HCT116 (cell line): ENCODE measurements around the gene MTUS2.

Source experiments
- EGR1 ChIP-seq: IDR thresholded peaks from 2 replicates; pipeline ENCODE4 v1.6.1; 2012; ENCODE audit warnings: low read depth
- EZH2 ChIP-seq: fragments of 200-600 bp; sonication (generic); IDR thresholded peaks from 2 replicates; pipeline ENCODE4 v1.6.1; 2017; ENCODE audit warnings: antibody characterized with exemption, mixed run types
- POLR2A ChIP-seq: IDR thresholded peaks from 2 replicates; pipeline ENCODE4 v1.7.0; 2011; ENCODE audit warnings: borderline replicate concordance; ENCODE audit not compliant: insufficient read depth, insufficient read length; ENCODE audit errors: extremely low read depth
- POLR2AphosphoS5 ChIP-seq: IDR thresholded peaks from 2 replicates; pipeline ENCODE4 v1.6.1; 2011; ENCODE audit warnings: mild to moderate bottlenecking, low read depth, low read length, moderate library complexity
- ZNF274 ChIP-seq: fragments of 200-500 bp; sonication (Bioruptor generic); IDR thresholded peaks from 2 replicates; pipeline ENCODE4 v1.6.1; 2014; ENCODE audit warnings: mild to moderate bottlenecking, low read depth, low read length, inconsistent platforms
- TF ChIP-seq, protein P1 (sequence below): IDR thresholded peaks from 2 replicates; pipeline ENCODE4 v1.6.1; 2012
- TF ChIP-seq, protein P2 (sequence below): IDR thresholded peaks from 2 replicates; pipeline ENCODE4 v1.6.1; 2012; ENCODE audit warnings: low read depth
- TF ChIP-seq, protein P3 (sequence below), 3 experiments: fragments of 200-600 bp in 1 of 3; sonication (generic) in 1 of 3; IDR thresholded peaks in 2 of 3; conservative IDR thresholded peaks in 1 of 3; 2 replicates each; pipeline ENCODE4 v1.5.1; 2012 to 2017; ENCODE audit warnings: low read depth in 2 of 3, low read length in 2 of 3, antibody characterized with exemption in 1 of 3, borderline replicate concordance in 1 of 3, control low read depth in 1 of 3, mild to moderate bottlenecking in 1 of 3, mixed read lengths in 1 of 3, mixed run types in 1 of 3, moderate library complexity in 1 of 3; ENCODE audit not compliant: insufficient read depth in 1 of 3
- TF ChIP-seq, protein P4 (sequence below): IDR thresholded peaks from 2 replicates; pipeline ENCODE4 v1.6.1; 2011; ENCODE audit warnings: mild to moderate bottlenecking, low read length, moderate library complexity; ENCODE audit not compliant: insufficient replicate concordance; ENCODE audit errors: extremely low read depth

DNA sequence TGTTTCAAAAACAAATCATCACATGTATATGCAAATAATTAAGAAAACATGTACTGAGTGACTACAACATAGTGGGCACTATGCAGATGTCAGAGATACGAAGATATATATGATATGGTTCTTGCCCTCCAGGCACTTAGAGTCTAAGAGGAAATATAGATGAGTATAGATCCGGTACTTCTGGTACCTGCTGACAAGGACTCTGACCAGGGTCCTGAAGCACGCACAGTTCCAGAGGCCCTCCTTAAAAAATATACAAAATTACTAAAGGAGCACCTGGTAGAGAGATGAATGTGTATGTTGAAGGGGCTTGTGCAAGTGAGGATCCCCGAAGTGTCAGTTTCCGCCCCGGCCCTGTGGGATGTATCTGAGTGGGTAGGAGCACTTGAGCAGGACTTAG is 31.3 kb downstream of the MTUS2 start:
- TF ChIP-seq, protein P1, sequence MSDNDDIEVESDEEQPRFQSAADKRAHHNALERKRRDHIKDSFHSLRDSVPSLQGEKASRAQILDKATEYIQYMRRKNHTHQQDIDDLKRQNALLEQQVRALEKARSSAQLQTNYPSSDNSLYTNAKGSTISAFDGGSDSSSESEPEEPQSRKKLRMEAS, result no peak
- TF ChIP-seq, protein P2, sequence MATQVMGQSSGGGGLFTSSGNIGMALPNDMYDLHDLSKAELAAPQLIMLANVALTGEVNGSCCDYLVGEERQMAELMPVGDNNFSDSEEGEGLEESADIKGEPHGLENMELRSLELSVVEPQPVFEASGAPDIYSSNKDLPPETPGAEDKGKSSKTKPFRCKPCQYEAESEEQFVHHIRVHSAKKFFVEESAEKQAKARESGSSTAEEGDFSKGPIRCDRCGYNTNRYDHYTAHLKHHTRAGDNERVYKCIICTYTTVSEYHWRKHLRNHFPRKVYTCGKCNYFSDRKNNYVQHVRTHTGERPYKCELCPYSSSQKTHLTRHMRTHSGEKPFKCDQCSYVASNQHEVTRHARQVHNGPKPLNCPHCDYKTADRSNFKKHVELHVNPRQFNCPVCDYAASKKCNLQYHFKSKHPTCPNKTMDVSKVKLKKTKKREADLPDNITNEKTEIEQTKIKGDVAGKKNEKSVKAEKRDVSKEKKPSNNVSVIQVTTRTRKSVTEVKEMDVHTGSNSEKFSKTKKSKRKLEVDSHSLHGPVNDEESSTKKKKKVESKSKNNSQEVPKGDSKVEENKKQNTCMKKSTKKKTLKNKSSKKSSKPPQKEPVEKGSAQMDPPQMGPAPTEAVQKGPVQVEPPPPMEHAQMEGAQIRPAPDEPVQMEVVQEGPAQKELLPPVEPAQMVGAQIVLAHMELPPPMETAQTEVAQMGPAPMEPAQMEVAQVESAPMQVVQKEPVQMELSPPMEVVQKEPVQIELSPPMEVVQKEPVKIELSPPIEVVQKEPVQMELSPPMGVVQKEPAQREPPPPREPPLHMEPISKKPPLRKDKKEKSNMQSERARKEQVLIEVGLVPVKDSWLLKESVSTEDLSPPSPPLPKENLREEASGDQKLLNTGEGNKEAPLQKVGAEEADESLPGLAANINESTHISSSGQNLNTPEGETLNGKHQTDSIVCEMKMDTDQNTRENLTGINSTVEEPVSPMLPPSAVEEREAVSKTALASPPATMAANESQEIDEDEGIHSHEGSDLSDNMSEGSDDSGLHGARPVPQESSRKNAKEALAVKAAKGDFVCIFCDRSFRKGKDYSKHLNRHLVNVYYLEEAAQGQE, result no peak
- TF ChIP-seq, protein P3, sequence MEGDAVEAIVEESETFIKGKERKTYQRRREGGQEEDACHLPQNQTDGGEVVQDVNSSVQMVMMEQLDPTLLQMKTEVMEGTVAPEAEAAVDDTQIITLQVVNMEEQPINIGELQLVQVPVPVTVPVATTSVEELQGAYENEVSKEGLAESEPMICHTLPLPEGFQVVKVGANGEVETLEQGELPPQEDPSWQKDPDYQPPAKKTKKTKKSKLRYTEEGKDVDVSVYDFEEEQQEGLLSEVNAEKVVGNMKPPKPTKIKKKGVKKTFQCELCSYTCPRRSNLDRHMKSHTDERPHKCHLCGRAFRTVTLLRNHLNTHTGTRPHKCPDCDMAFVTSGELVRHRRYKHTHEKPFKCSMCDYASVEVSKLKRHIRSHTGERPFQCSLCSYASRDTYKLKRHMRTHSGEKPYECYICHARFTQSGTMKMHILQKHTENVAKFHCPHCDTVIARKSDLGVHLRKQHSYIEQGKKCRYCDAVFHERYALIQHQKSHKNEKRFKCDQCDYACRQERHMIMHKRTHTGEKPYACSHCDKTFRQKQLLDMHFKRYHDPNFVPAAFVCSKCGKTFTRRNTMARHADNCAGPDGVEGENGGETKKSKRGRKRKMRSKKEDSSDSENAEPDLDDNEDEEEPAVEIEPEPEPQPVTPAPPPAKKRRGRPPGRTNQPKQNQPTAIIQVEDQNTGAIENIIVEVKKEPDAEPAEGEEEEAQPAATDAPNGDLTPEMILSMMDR (IDR thresholded peaks at IDR 0.05 in 2 of 3, conservative IDR thresholded peaks at IDR 0.05 in 1 of 3; ENCODE audit: borderline replicate concordance in 1 of 3, insufficient read depth in 1 of 3, low read depth in 2 of 3, low read length in 2 of 3), result no peak
- no peak for TF ChIP-seq POLR2A
- no peak for TF ChIP-seq POLR2AphosphoS5
- no peak for TF ChIP-seq EZH2
- no peak for TF ChIP-seq ZNF274
- TF ChIP-seq, protein P4, sequence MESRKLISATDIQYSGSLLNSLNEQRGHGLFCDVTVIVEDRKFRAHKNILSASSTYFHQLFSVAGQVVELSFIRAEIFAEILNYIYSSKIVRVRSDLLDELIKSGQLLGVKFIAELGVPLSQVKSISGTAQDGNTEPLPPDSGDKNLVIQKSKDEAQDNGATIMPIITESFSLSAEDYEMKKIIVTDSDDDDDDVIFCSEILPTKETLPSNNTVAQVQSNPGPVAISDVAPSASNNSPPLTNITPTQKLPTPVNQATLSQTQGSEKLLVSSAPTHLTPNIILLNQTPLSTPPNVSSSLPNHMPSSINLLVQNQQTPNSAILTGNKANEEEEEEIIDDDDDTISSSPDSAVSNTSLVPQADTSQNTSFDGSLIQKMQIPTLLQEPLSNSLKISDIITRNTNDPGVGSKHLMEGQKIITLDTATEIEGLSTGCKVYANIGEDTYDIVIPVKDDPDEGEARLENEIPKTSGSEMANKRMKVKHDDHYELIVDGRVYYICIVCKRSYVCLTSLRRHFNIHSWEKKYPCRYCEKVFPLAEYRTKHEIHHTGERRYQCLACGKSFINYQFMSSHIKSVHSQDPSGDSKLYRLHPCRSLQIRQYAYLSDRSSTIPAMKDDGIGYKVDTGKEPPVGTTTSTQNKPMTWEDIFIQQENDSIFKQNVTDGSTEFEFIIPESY, result no peak
- TF ChIP-seq EGR1, result no peak
